ENCODE measurements around the gene ULK4. TPM values are rescaled to one million over a fixed set of nuclear protein-coding genes. Genes with fewer than 3 reads are reported as not detected.

ULK4 gene
- 9.9 and 11.8 TPM in 2 replicates for total RNA-seq

DNA sequence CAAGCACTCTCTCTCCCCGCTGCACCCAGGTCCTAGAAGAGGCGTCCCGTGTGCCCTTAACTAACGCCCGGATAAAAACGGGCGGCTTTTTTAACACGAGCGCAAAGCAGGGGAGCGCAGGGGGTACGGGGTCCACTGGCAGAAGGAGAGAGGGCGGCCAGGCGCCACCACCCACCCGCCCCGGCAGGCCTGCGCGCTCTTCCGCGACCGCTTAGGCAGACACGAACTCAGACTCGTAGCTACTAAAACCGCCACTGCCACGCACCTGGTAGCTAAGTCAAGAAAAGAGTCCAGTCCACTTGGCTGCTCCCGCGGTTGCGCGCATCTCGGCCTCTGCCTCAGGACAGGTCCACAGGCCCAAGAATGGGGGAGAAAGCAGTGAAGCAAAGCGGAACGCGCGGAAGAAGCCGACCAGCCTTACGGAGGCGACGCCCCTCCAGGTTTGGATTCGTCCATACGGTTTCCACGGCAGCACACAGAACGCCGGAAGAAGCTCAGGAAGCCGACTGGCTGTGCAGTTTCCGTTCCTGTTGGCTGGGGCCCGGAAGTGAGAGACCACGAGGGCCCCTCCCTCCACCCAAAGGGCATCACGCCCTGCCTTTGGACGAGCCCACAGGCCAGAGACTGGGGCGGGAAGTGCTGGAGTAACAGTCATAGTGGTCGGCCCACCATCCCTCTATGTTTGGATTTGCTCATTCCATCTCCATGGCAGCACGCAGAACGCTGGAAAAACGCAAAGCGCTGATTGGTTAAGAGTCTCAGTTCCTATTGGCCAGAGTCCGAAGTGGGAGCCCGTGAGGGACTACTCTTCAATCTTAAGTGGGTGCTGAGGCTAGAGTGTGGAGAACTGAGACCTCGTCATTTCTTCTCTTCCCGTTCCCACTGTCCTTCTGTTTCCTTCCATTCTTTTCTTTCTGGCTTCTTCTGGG, at the start of gene ULK4:
Gene ULK4, minus strand, starts transcription at position 353 of the 929 bp plus-strand sequence. CDS start 7,344 bp downstream, outside the sequence.

GRCh38 chr3:41198950-41199865, 762.7 kb downstream of the ULK4 start, which contains the start of gene CTNNB1:
Gene CTNNB1 (plus strand): TSS chr3:41199505. CDS start chr3:41224069, 24,564 bp downstream.

Other genes starting within 250 kb of the ULK4 start
- gene TRAK1, start 129.3 kb upstream of the ULK4 start, total RNA-seq = 15.5 and 16.2 TPM in 2 replicates